GM21526 (cell line): Measurements from ENCODE around the gene CASKIN2.

Experiments
- ATAC-seq: cut with Tn5 transposase; IDR thresholded peaks from one replicate; pipeline ENCODE4 v1.9.1; 2021; ENCODE audit warnings: moderate library complexity; ENCODE audit not compliant: unreplicated experiment, low FRiP score

CASKIN2 gene

DNA sequence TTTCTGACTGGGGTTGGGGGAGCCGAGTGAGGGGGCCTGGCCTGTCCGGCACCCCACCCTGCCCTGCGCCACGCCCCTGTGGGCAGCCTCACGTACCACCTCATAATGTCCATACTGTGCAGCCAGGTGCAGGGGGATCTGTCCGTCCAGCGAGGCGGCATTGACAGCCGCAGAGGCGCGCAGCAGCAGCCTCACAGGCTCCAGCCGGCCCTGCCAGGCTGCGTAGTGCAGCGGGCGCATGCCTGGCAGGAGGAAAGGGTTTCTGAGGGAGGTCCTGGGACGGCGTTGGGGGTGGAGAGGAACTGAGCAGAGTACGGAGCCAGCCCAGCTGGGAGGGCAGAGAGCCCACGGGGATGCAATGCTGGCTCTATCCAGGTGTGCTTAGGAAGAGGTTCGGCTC lies 8.4 kb downstream of the CASKIN2 start:
- no peak for ATAC-seq

- no peak for ATAC-seq
Observed at GRCh38 chr17:75506134-75506533, 9.2 kb downstream of the CASKIN2 start.

GRCh38 chr17:75505640-75506039 lies 9.7 kb downstream of the CASKIN2 start:
- ATAC-seq = no peak

DNA sequence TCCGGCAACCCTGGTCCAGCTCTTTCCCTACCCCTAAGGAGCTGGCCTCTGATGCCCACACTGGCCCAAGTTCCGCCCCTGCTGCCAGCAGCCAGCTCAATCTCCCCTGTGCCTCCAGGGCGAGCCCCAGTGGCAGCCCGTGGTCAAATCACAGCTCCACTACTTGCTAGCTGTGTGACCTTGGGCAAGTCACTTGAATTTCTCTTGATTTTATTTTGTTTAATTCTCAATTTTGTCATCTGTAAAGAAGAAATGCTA lies 10.3 kb downstream of the CASKIN2 start:
- no peak for ATAC-seq

DNA sequence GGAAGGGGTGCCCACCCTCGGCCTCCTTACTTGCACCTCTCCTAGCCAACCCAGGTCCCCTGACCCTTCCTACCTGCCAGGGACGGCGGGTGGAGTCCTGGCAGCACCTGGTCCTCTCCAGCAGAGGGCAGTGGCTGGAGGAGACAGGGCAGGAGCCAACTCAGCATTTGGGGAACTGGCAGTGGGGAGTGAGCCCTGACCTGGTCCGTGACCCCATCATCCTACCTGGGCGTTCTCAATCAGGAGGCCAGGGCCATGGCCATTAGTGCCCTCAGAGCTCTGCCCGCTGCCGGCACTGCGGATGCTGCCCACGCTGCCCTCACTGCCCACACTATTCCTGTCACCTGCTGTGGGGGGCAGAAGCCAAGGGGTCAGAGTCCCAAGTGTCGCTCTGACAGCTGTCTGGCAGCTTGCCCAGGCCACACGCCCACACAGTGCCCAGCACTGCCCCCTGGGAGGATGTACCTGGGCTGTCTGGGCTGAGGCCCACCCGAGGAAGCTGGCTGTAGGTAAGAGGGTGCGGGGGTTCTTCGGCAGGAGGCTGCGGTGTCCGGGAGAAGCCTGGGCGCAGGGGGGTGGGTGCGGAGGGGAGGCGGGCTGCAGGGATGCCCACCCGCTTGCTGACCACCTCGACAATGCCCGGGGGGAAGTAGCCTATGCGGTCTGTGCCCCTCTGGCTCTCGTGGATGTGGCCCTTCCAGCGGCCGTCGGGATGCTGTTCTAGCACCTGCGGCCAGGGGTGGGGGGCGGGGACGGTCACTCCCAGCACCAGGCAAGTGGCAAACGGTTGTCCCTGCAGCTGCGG lies 10.8 kb downstream of the CASKIN2 start:
- no peak for ATAC-seq

- no peak for ATAC-seq
Observed at GRCh38 chr17:75503976-75504346, 11.4 kb downstream of the CASKIN2 start.

DNA sequence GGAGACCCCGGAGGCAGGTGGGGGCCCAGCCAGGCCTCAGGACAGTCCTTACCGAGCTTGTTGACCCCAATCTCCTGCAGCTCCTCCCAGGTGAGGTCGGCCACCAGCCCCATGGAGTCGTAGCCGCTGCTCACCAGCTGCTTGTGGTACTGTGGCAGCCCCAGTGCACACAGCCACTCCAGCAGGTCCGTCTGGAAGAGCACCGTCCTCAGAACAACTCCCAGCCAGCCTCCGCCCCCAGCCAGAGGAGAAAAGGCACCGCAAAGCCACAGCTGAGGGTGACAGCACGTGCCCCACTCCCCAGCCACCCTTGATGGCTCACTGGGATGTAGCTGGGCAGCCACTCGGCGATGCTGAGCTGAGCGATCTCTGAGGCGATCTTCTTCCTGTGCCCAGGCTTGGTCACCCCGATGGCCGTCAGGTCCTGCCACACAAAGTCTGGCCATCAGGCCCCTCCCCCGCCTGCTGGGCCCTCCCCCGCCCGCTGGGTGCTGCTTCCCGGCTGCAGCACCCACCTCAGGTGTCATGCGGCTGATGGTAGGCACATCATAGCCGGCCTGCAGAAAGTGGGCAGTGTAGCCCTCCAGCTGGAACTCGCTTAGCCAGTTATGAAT lies 11.9 kb downstream of the CASKIN2 start:
- ATAC-seq = no peak

GRCh38 chr17:75502721-75503329 lies 12.5 kb downstream of the CASKIN2 start:
- ATAC-seq = no peak

GRCh38 chr17:75502072-75502720 lies 13.1 kb downstream of the CASKIN2 start:
- ATAC-seq = no peak

DNA sequence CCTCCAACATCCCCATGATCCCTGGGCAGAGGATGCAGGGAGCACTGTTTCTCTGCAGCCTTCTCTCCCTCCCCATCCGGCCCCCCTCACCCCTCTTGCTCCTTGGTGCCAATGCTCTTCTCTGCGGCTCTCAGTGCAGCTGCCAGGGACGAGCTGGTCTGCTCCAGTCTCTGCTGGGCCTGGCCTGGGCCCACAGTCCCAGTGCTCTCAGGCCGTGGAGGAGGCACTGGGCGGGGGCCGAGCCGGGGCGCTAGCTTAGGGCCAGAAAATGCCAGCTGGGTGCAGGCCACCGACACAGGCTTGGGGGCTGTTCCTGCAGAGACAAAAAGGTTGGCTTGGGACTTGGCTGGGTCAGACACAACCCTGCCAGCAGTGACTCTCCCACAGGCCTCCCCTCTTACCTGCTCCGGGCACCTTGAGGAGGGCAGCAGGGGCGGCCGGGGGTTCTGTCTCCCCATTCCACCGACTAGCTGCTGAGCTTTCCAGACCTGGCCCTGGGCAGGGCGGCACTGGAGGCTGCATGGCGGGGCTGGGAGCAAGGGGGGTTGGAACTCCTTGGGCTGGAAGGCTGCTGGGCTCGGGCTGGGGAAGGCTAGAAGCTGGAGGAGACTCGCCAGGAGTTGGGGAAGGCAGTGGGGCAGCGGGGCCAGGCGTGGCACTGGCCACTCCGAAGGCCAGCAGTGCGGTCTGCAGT lies 13.8 kb downstream of the CASKIN2 start:
- ATAC-seq = no peak

DNA sequence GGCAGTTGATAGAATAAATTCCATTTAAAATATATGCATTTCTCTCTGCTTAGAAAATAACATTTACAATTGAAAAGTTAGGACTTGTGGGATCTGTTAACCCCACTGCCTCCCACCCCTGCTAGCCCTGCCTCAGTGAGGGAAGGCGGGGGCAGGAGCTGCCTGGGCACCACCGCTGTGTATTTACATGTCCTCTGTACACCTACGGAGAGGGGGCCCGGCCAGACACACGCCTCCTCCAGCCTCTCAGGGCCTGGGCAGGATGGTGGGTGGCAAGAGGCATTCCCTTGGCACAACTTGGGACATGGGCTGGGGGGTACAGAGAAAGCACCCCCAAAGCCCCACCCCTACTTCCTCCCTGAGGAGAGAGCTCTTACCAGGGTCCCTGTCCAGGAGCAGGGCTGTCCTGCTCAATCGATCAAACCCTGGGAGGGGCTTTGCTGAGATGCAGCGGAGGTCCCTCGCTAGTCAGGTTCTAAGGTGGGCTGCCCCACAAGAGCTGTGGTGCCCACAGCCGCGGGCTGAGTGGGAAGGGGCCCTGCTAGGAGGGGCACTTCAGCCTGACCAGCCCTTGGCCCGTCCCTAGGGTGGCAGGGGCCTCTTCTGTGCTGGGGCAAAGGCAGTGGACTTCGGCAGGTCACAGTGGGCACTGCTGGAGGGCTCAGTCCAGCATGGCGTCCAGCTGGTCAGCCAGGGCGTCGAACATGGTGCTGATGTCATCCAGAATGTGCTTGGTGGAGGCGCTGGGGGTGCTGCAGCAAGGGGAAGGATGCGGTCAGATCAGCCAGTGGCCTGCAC lies 14.7 kb downstream of the CASKIN2 start:
- no peak for ATAC-seq

GRCh38 chr17:75499313-75500022 lies 15.9 kb downstream of the CASKIN2 start:
- no peak for ATAC-seq

DNA sequence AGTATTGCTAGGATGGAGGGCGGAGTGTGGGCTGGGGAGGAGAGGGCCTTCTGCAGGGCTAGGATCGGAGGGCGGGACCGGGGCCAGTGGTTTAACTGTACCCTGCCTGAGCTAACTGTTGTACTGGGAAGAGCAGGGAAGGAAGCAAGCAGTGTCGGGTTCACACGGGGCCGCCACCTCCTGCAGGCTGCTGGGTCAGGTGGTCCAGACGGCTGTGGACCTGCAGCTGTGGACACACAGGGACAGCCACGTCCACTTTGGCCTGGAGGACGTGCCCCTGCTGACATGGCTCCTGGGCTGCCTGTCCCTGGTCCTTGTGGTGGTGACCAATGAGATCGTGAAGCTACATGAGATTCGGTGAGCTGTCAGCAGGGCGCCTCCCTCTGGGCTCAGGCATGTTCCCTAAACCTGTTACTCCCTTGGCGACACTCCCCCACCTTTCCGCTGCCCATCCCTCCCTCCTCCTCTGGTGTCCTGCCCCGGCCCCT lies 16.6 kb downstream of the CASKIN2 start:
- ATAC-seq = no peak

GRCh38 chr17:75498039-75498725 lies 17.2 kb downstream of the CASKIN2 start:
- no peak for ATAC-seq

- ATAC-seq = no peak
Observed at GRCh38 chr17:75496005-75496404, 19.3 kb downstream of the CASKIN2 start.

DNA sequence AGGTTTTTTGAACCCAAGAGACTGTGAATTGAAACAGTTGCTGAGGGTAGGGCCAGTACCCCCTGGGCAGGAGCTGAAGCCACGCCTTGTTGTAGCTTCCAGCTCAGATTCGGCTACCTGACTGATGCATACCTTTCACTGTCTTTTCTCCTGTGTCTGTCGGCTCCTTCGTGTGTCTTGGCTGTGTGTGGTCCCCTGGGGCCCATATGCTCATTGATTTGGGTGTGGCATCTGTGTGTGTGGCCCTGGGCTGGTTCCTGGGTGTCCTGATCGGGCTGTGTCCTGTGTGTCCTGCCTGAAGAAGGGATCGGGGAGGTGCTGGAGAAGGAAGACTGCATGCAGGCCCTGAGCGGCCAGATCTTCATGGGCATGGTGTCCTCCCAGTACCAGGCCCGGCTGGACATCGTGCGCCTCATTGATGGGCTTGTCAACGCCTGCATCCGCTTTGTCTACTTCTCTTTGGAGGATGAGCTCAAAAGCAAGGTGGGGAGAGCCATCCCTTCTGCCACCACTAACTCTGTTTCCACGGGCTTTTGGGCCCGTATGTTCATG lies 20.9 kb downstream of the CASKIN2 start:
- ATAC-seq = no peak

DNA sequence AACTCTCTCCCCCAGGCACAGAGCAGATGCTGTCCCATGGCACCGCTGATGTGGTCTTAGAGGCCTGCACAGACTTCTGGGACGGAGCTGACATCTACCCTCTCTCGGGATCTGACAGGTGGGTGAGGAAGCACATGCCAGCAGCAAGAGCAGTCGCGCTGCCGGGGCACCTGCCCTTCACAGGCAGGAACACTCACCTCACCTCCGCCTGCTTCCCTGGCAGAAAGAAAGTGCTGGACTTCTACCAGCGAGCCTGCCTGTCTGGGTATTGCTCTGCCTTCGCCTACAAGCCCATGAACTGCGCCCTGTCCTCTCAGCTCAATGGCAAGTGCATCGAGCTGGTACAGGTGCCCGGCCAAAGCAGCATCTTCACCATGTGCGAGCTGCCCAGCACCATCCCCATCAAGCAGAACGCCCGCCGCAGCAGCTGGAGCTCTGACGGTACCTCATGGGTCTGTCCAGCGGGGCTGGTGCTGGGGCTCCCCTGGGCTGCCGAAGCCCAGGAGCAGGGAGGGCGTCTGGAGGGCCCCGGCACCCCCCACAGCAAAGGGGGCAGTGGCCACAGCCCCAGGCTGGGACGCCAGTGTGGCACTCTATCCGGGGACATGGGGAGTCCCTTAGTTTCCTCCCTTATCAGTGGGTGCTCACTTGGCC lies 21.7 kb downstream of the CASKIN2 start:
- ATAC-seq = no peak

- ATAC-seq = no peak
Observed at GRCh38 chr17:75492555-75493168, 22.7 kb downstream of the CASKIN2 start.
